HG03045 (cell line): Measurements from ENCODE around the gene TSHZ3.

Experiments
- ATAC-seq: cut with Tn5 transposase; IDR thresholded peaks from one replicate; pipeline ENCODE4 v1.9.1; 2021; ENCODE audit warnings: mild to moderate bottlenecking, moderate library complexity; ENCODE audit not compliant: unreplicated experiment

Gene TSHZ3

GRCh38 chr19:31314156-31314555 lies 35.1 kb downstream of the TSHZ3 start:
- ATAC-seq = no peak

- no peak for ATAC-seq
These were observed 35.8 kb downstream of the TSHZ3 start for GRCh38 chr19:31313291-31314030.

- ATAC-seq = no peak
These were observed 36.5 kb downstream of the TSHZ3 start for GRCh38 chr19:31312677-31313244.

GRCh38 chr19:31312009-31312676 lies 37.1 kb downstream of the TSHZ3 start:
- no peak for ATAC-seq

- ATAC-seq = no peak
These were observed 38.7 kb downstream of the TSHZ3 start for GRCh38 chr19:31310432-31311133.

- ATAC-seq = no peak
These were observed 40.5 kb downstream of the TSHZ3 start for GRCh38 chr19:31308781-31309180.

GRCh38 chr19:31307071-31307669 lies 42.1 kb downstream of the TSHZ3 start:
- no peak for ATAC-seq

GRCh38 chr19:31306006-31306753 lies 43.1 kb downstream of the TSHZ3 start:
- ATAC-seq = no peak

GRCh38 chr19:31304831-31305312 lies 44.4 kb downstream of the TSHZ3 start:
- ATAC-seq = no peak

GRCh38 chr19:31303262-31303815 lies 45.9 kb downstream of the TSHZ3 start:
- no peak for ATAC-seq

GRCh38 chr19:31301306-31301980 lies 47.8 kb downstream of the TSHZ3 start:
- no peak for ATAC-seq

GRCh38 chr19:31300422-31300821 lies 48.8 kb downstream of the TSHZ3 start:
- no peak for ATAC-seq

GRCh38 chr19:31299665-31300064 lies 49.6 kb downstream of the TSHZ3 start:
- ATAC-seq = no peak

GRCh38 chr19:31297991-31298390 lies 51.2 kb downstream of the TSHZ3 start:
- no peak for ATAC-seq

- no peak for ATAC-seq
These were observed 52.4 kb downstream of the TSHZ3 start for GRCh38 chr19:31296741-31297390.

GRCh38 chr19:31294189-31294588 lies 55.0 kb downstream of the TSHZ3 start:
- no peak for ATAC-seq

- ATAC-seq = no peak
These were observed 56.5 kb downstream of the TSHZ3 start for GRCh38 chr19:31292639-31293185.

GRCh38 chr19:31290931-31291590 lies 58.2 kb downstream of the TSHZ3 start:
- ATAC-seq = no peak
